HEK293 (cell line): ENCODE measurements around the gene CLN6.

Experiments used
- BCL11A ChIP-seq: fragments of 450-650 bp; formaldehyde crosslinking; IDR thresholded peaks from 2 replicates; pipeline ENCODE4 v1.5.1; 2016; ENCODE audit warnings: low read depth, missing biosample characterization, missing genetic modification characterization
- EGR2 ChIP-seq: fragments of 450-650 bp; formaldehyde crosslinking; IDR thresholded peaks from 2 replicates; pipeline ENCODE4 v1.5.1; 2016; ENCODE audit warnings: low read depth, missing biosample characterization, missing genetic modification characterization
- GLIS2 ChIP-seq: fragments of 450-650 bp; formaldehyde crosslinking; IDR thresholded peaks from 2 replicates; pipeline ENCODE4 v1.5.1; 2016; ENCODE audit warnings: missing biosample characterization, missing genetic modification characterization
- HOXA7 ChIP-seq: sonication (generic); formaldehyde crosslinking; IDR thresholded peaks from 2 replicates; pipeline ENCODE4 v1.8.1; 2022; ENCODE audit warnings: missing genetic modification reagents, borderline replicate concordance
- KLF10 ChIP-seq: fragments of 450-650 bp; IDR thresholded peaks from 2 replicates; pipeline ENCODE4 v1.5.1; 2018; ENCODE audit warnings: missing biosample characterization, mild to moderate bottlenecking, missing genetic modification characterization
- KLF16 ChIP-seq: fragments of 450-650 bp; formaldehyde crosslinking; IDR thresholded peaks from 2 replicates; pipeline ENCODE4 v1.5.1; 2017; ENCODE audit warnings: missing biosample characterization, missing genetic modification characterization
- TSHZ1 ChIP-seq: fragments of 450-650 bp; formaldehyde crosslinking; IDR thresholded peaks from 2 replicates; pipeline ENCODE4 v1.5.1; 2016; ENCODE audit warnings: missing biosample characterization, missing genetic modification characterization, borderline replicate concordance
- WT1 ChIP-seq: fragments of 450-650 bp; formaldehyde crosslinking; IDR thresholded peaks from 2 replicates; pipeline ENCODE4 v1.5.1; 2016; ENCODE audit warnings: missing biosample characterization, missing genetic modification characterization
- ZBTB6 ChIP-seq: fragments of 450-650 bp; formaldehyde crosslinking; IDR thresholded peaks from 2 replicates; pipeline ENCODE4 v1.5.1; 2017; ENCODE audit warnings: missing biosample characterization, missing genetic modification characterization
- ZNF112 ChIP-seq: fragments of 450-650 bp; formaldehyde crosslinking; IDR thresholded peaks from 2 replicates; pipeline ENCODE4 v1.5.0; 2017; ENCODE audit warnings: missing biosample characterization, missing genetic modification characterization
- ZNF16 ChIP-seq: fragments of 450-650 bp; formaldehyde crosslinking; IDR thresholded peaks from 2 replicates; pipeline ENCODE4 v1.5.1; 2016; ENCODE audit warnings: low read depth, missing biosample characterization, missing genetic modification characterization
- ZNF211 ChIP-seq: fragments of 450-650 bp; formaldehyde crosslinking; IDR thresholded peaks from 2 replicates; pipeline ENCODE4 v1.5.1; 2016; ENCODE audit warnings: low read depth, missing biosample characterization, missing genetic modification characterization
- ZNF239 ChIP-seq: fragments of 450-650 bp; formaldehyde crosslinking; IDR thresholded peaks from 2 replicates; pipeline ENCODE4 v1.5.1; 2016; ENCODE audit warnings: missing biosample characterization, missing genetic modification characterization
- ZNF274 ChIP-seq, 2 experiments: fragments of 200-500 bp in 1 of 2; fragments of 450-650 bp in 1 of 2; sonication (Bioruptor generic) in 1 of 2; formaldehyde crosslinking in 1 of 2; IDR thresholded peaks; 2 replicates each; pipeline versions ENCODE4 v1.5.1 to v1.6.1; 2014 to 2016; ENCODE audit warnings: borderline replicate concordance in 1 of 2, inconsistent platforms in 1 of 2, low read length in 1 of 2, missing biosample characterization in 1 of 2, missing genetic modification characterization in 1 of 2
- ZNF449 ChIP-seq: fragments of 450-650 bp; formaldehyde crosslinking; IDR thresholded peaks from 2 replicates; pipeline ENCODE4 v1.5.1; 2017; ENCODE audit warnings: missing biosample characterization, mild to moderate bottlenecking, missing genetic modification characterization, moderate library complexity
- ZNF48 ChIP-seq: fragments of 450-650 bp; formaldehyde crosslinking; IDR thresholded peaks from 2 replicates; pipeline ENCODE4 v1.5.1; 2016; ENCODE audit warnings: missing biosample characterization, missing genetic modification characterization
- ZNF513 ChIP-seq: fragments of 450-650 bp; IDR thresholded peaks from 2 replicates; pipeline ENCODE4 v1.5.1; 2018; ENCODE audit warnings: missing biosample characterization, missing genetic modification characterization
- ZNF518A ChIP-seq: fragments of 450-650 bp; formaldehyde crosslinking; conservative IDR thresholded peaks from 2 replicates; pipeline ENCODE4 v1.5.1; 2016; ENCODE audit warnings: low read depth, missing biosample characterization, missing genetic modification characterization
- ZNF530 ChIP-seq: fragments of 450-650 bp; formaldehyde crosslinking; IDR thresholded peaks from 2 replicates; pipeline ENCODE4 v1.5.1; 2016; ENCODE audit warnings: low read depth, missing biosample characterization, missing genetic modification characterization
- ZNF544 ChIP-seq: fragments of 450-650 bp; formaldehyde crosslinking; IDR thresholded peaks from 2 replicates; pipeline ENCODE4 v1.5.0; 2017; ENCODE audit warnings: missing biosample characterization, missing genetic modification characterization
- ZNF548 ChIP-seq: fragments of 450-650 bp; formaldehyde crosslinking; IDR thresholded peaks from 2 replicates; pipeline ENCODE4 v1.5.1; 2016; ENCODE audit warnings: missing biosample characterization, missing genetic modification characterization
- ZNF558 ChIP-seq: fragments of 450-650 bp; formaldehyde crosslinking; IDR thresholded peaks from 2 replicates; pipeline ENCODE4 v1.5.1; 2016; ENCODE audit warnings: missing biosample characterization, missing genetic modification characterization
- ZNF596 ChIP-seq: fragments of 450-650 bp; IDR thresholded peaks from 2 replicates; pipeline ENCODE4 v1.5.0; 2018; ENCODE audit warnings: missing biosample characterization, mild to moderate bottlenecking, missing genetic modification characterization, moderate library complexity
- ZNF670 ChIP-seq: fragments of 450-650 bp; formaldehyde crosslinking; IDR thresholded peaks from 2 replicates; pipeline ENCODE4 v1.5.1; 2016; ENCODE audit warnings: missing biosample characterization, missing genetic modification characterization, low read depth
- ZNF707 ChIP-seq: fragments of 450-650 bp; formaldehyde crosslinking; IDR thresholded peaks from 2 replicates; pipeline ENCODE4 v1.5.1; 2016; ENCODE audit warnings: missing biosample characterization, missing genetic modification characterization
- ZNF777 ChIP-seq: fragments of 450-650 bp; formaldehyde crosslinking; IDR thresholded peaks from 2 replicates; pipeline ENCODE4 v1.5.1; 2017; ENCODE audit warnings: missing biosample characterization, missing genetic modification characterization, borderline replicate concordance

The CLN6 gene

GRCh38 chr15:68228971-68229385 lies 550 bp downstream of the CLN6 start (continued):
- TF ChIP-seq TSHZ1 (no peak), ZNF777 (tag by site-specific recombination) (0 out of 2 replicates have a peak, but pooled peaks have one; percentile 23), ZNF530 (tag by site-specific recombination) (no peak), KLF16 (tag by site-specific recombination) (no peak), WT1 (tag by site-specific recombination) (no peak), EGR2 (tag by site-specific recombination) (no peak), ZNF48 (no peak), ZNF513 (no peak), HOXA7 (CRISPR knock-in tag) (no peak), ZNF558 (tag by site-specific recombination) (no peak), ZNF211 (tag by site-specific recombination) (no peak), BCL11A (tag by site-specific recombination) (no peak), ZNF449 (tag by site-specific recombination) (0 out of 2 replicates have a peak, but pooled peaks have one; percentile 52), ZNF16 (no peak), ZNF274 (IDR thresholded peaks at IDR 0.05; ENCODE audit: low read length) (no peak), ZNF274 (tag by site-specific recombination; IDR thresholded peaks at IDR 0.05; ENCODE audit: borderline replicate concordance) (no peak), GLIS2 (tag by site-specific recombination) (peak; percentile 95), ZNF670 (tag by site-specific recombination) (no peak), ZNF707 (no peak), ZNF239 (tag by site-specific recombination) (no peak), ZNF548 (0 out of 2 replicates have a peak, but pooled peaks have one; percentile 4), ZNF544 (tag by site-specific recombination) (no peak), ZNF112 (no peak), ZNF596 (tag by site-specific recombination) (no peak), KLF10 (tag by site-specific recombination) (no peak), ZNF518A (tag by site-specific recombination) (no peak), ZBTB6 (tag by site-specific recombination) (no peak)
